ENCODE measurements around the gene DHX35. TPM values are rescaled to one million over a fixed set of nuclear protein-coding genes. Genes with fewer than 3 reads are reported as not detected.

Gene DHX35
- total and polyA plus RNA-seq, 2 of the 13 experiments (the other 11 are each of a cell fraction or from before 2014, with no cell fraction given) = 25.8 to 28.7 TPM

- TF ChIP-seq ZSCAN12 (CRISPR knock-in tag; IDR thresholded peaks at IDR 0.05) (no peak), ZNF260 (CRISPR knock-in tag; IDR thresholded peaks at IDR 0.05; ENCODE audit: borderline replicate concordance, low read depth) (no peak), ASH2L (IDR thresholded peaks at IDR 0.05; ENCODE audit: insufficient read length, low read depth, low read length) (no peak), RELA (CRISPR knock-in tag; IDR thresholded peaks at IDR 0.05) (no peak)
- peaks cover 15 to 84% of the 10 kb centered on the region in 2 experiments for H3K36me3 ChIP-seq (replicated peaks in 1 of 2; ENCODE audit: control insufficient read depth in 1 of 2, insufficient read depth in 2 of 2, low read length in 2 of 2)
Observed at GRCh38 chr20:38973645-38974044, 11.5 kb downstream of the DHX35 start.

GRCh38 chr20:38975539-38976120, 13.5 kb downstream of the DHX35 start:
- no peak for ATAC-seq
- H3K27ac ChIP-seq (ENCODE audit: extremely low read length, insufficient read depth, low read length) = no peak overlapping the region
- no peak overlapping the region for H2AFZ ChIP-seq (ENCODE audit: low read length)
- TF ChIP-seq ZBTB21 (CRISPR knock-in tag; IDR thresholded peaks at IDR 0.05) (no peak), FOXO4 (CRISPR knock-in tag; conservative IDR thresholded peaks at IDR 0.05) (0 out of 2 replicates have a peak, but pooled peaks have one; percentile 43)
- DNase-seq (ENCODE audit: low spot score) = no peak
- in situ Hi-C loops (cut with HindIII; ENCODE audit: extremely low pct_ligation_motif_present, low pct_unique_long_range_greater_than_20kb) = no loop called here
- peaks cover 27% of the 10 kb centered on the region for H3K79me2 ChIP-seq (ENCODE audit: insufficient read depth, low read length)
- WGBS (ENCODE audit: low lambda C conversion rate) = 88% methylated on average over 2 of the region's 2 CpGs
- no peak overlapping the region for H3K4me3 ChIP-seq (replicated peaks in 1 of 3; ENCODE audit: insufficient read depth in 1 of 3, low read depth in 2 of 3, low read length in 3 of 3)
- ChIA-PET POLR2A (interaction anchor here (1.4 kb wide), 1 partner anchor 13 kb away, joined by 4 read pairs; the partner anchor contains the start of gene DHX35), CTCF (ENCODE audit: low intra/inter-chr PET ratio, low total read pairs) (no interaction called here)
- FAIRE-seq = no peak
- peaks cover 13% of the 10 kb centered on the region; the same call in 1 of the 2 replicates for H3K4me1 ChIP-seq (ENCODE audit: insufficient read depth, low read length)
- BruUV-seq (replicated peaks) = no TSS peak
- H3K27me3 ChIP-seq (ENCODE audit: control insufficient read depth in 1 of 2, insufficient read depth in 2 of 2, low read length in 2 of 2) = no peaks in the 10 kb centered on the region
- no peak overlapping the region for H3K4me2 ChIP-seq (ENCODE audit: low read depth, low read length)
- H3K9me3 ChIP-seq (ENCODE audit: low read length) = no peaks in the 10 kb centered on the region
- H3K36me3 ChIP-seq (replicated peaks in 1 of 2; ENCODE audit: control insufficient read depth in 1 of 2, insufficient read depth in 2 of 2, low read length in 2 of 2) = peaks cover 7 to 73% of the 10 kb centered on the region in 2 experiments
- H4K20me1 ChIP-seq (ENCODE audit: insufficient read depth, low read length) = no peaks in the 10 kb centered on the region
- no peak overlapping the region for H3K9ac ChIP-seq (ENCODE audit: insufficient read depth, low read depth, low read length)
- intact Hi-C loops (cut with micrococcal nuclease; ENCODE audit: unreplicated experiment) = no loop called here

More at GRCh38 chr20:38973645-38974044, 11.5 kb downstream of the DHX35 start:
- ChIA-PET POLR2A (no interaction called here), CTCF (ENCODE audit: low intra/inter-chr PET ratio, low total read pairs) (no interaction called here)
- H4K20me1 ChIP-seq (ENCODE audit: insufficient read depth, low read length) = no peaks in the 10 kb centered on the region
- FAIRE-seq (no peak), DNase-seq (ENCODE audit: low spot score) (no peak), ATAC-seq (no peak)
- H3K4me1 ChIP-seq (ENCODE audit: insufficient read depth, low read length) = peaks cover 22% of the 10 kb centered on the region
- H3K9ac ChIP-seq (ENCODE audit: insufficient read depth, low read depth, low read length) = no peak overlapping the region
- H3K27ac ChIP-seq (ENCODE audit: extremely low read length, insufficient read depth, low read length) = no peak overlapping the region
- in situ Hi-C loops (cut with HindIII; ENCODE audit: extremely low pct_ligation_motif_present, low pct_unique_long_range_greater_than_20kb) (no loop called here), intact Hi-C loops (cut with micrococcal nuclease; ENCODE audit: unreplicated experiment) (no loop called here)
- H3K9me3 ChIP-seq (ENCODE audit: low read length) = no peaks in the 10 kb centered on the region
- 96% methylated on average over 5 of the region's 5 CpGs for WGBS (ENCODE audit: low lambda C conversion rate)
- H2AFZ ChIP-seq (ENCODE audit: low read length) = no peak overlapping the region
- no peaks in the 10 kb centered on the region for H3K27me3 ChIP-seq (ENCODE audit: control insufficient read depth in 1 of 2, insufficient read depth in 2 of 2, low read length in 2 of 2)
- no TSS peak for BruUV-seq (replicated peaks)
- H3K79me2 ChIP-seq (ENCODE audit: insufficient read depth, low read length) = peaks cover 14% of the 10 kb centered on the region
- H3K4me2 ChIP-seq (ENCODE audit: low read depth, low read length) = no peak overlapping the region
- H3K4me3 ChIP-seq (replicated peaks in 1 of 3; ENCODE audit: insufficient read depth in 1 of 3, low read depth in 2 of 3, low read length in 3 of 3) = no peak overlapping the region

Measured in HepG2 (cell line).